ENCODE measurements around the gene PALM.
A peak's percentile ranks its signal among the peaks of the same experiment; 100 is the strongest.
"Not testable (repeated sequence)": the region's sequence is repeated elsewhere in the genome, so short reads cannot be mapped to it uniquely, and the experiment has no call there.

Gene PALM

GRCh38 chr19:729965-730668 lies 21.4 kb downstream of the PALM start:
- DNase-seq, result no peak

GRCh38 chr19:731000-731399 lies 22.3 kb downstream of the PALM start:
- no peak for DNase-seq

- no peak for DNase-seq
Observed at GRCh38 chr19:732148-733069, 23.7 kb downstream of the PALM start.

- no peak for DNase-seq
Observed at GRCh38 chr19:734716-735115, 26.0 kb downstream of the PALM start.

- DNase-seq, result no peak
Observed at GRCh38 chr19:736125-736524, 27.4 kb downstream of the PALM start.

- DNase-seq, result peak in 10 of 51 donors; percentile 1 to 46 (median 12)
Observed at GRCh38 chr19:737591-738093, 28.9 kb downstream of the PALM start.

- DNase-seq, result no peak
Observed at GRCh38 chr19:738509-739128, 29.9 kb downstream of the PALM start.

GRCh38 chr19:739998-740715 lies 31.4 kb downstream of the PALM start:
- no peak for DNase-seq

GRCh38 chr19:740816-741505 lies 32.2 kb downstream of the PALM start:
- not testable (repeated sequence) for DNase-seq

- DNase-seq, result no peak
Observed at GRCh38 chr19:741506-742131, 32.9 kb downstream of the PALM start.

- no peak for DNase-seq
Observed at GRCh38 chr19:742540-743075, 33.9 kb downstream of the PALM start.

GRCh38 chr19:743168-743687 lies 34.5 kb downstream of the PALM start:
- DNase-seq, result peak in 3 of 51 donors; percentile 3 to 47 (median 7)

- not testable (repeated sequence) for DNase-seq
Observed at GRCh38 chr19:745138-745537, 36.4 kb downstream of the PALM start.

GRCh38 chr19:746208-746819 lies 37.6 kb downstream of the PALM start:
- DNase-seq, result no peak

GRCh38 chr19:746956-747355 lies 38.2 kb downstream of the PALM start:
- DNase-seq, result no peak

- DNase-seq, result no peak
Observed at GRCh38 chr19:747432-748273, 38.9 kb downstream of the PALM start.

- no peak for DNase-seq
Observed at GRCh38 chr19:748274-748598, 39.5 kb downstream of the PALM start.

- no peak for DNase-seq
Observed at GRCh38 chr19:749811-750210, 41.1 kb downstream of the PALM start.
